Measurements from ENCODE around the gene PDZRN3. TPM values are rescaled to one million over a fixed set of nuclear protein-coding genes. Genes with fewer than 3 reads are reported as not detected.

The PDZRN3 gene
- total RNA-seq, 1 experiment from 2014 or later, result 1.4 TPM

DNA sequence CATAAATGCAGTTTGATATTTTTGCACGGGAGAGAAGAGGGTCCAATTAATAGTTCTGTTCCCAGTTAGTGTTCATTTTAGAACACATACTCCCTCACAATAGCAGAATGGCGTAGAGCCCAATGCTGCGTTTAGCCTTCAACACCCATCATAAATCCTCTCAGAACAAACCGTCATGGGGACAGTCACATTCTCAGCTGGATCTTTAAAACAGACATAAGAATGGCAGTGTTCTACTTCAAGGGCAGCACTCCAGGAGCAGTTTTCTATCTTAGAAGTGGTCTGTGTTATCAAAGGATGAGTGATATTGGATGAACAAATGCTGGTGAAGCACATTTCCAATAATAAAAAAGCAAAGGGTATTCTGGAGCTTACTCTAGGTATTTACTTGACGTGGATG, 230.5 kb downstream of the PDZRN3 start:
- in situ Hi-C loops (cut with HindIII; ENCODE audit: low pct_unique_long_range_greater_than_20kb, low sequenced_read_pairs), result no loop called here
- no peak for DNase-seq (ENCODE audit: low read depth)

DNA sequence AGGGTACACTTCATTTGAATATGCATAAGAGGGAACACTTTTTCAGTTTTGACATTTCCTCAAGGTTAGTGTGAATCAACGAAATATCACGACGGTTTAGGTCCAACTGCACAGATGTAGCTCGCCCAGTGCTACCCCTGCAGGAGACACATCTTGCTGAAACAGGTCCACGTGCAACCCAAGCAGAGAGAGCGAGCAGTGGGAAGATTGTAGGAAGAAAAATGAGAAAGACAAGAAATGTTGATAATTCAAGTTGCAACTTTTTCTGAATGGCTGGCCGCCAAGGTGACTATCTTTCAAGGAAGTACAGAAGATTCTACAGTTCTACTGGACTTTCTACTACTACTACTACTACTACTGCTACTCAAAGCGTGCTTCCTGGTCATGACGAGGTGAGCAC, 231.7 kb downstream of the PDZRN3 start:
- in situ Hi-C loops (cut with HindIII; ENCODE audit: low pct_unique_long_range_greater_than_20kb, low sequenced_read_pairs), result no loop called here
- no peak for DNase-seq (ENCODE audit: low read depth)

GRCh38 chr3:73391984-73392383, 232.8 kb downstream of the PDZRN3 start:
- no peak for DNase-seq (ENCODE audit: low read depth)
- in situ Hi-C loops (cut with HindIII; ENCODE audit: low pct_unique_long_range_greater_than_20kb, low sequenced_read_pairs), result no loop called here

DNA sequence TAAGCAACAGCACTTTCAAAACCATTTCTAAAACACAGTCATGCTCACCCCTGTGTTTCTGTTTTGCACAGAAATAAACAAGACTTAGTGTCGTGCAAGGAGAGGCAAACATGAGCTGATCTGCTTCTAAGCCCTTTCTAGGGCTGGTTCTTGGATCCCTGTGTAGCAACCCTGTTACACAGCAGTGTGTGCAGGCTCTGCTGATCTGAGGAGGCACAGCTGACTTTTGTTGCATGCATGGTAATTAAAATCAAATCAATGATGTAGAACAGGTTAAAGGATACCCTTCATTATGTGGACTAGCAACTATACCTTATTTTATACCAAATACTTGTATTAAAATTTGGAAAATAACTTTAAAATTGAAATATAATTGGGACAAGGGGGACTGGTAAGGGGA, 234.8 kb downstream of the PDZRN3 start:
- DNase-seq (ENCODE audit: low read depth), result no peak
- in situ Hi-C loops (cut with HindIII; ENCODE audit: low pct_unique_long_range_greater_than_20kb, low sequenced_read_pairs), result no loop called here

GRCh38 chr3:73389117-73389813, 235.5 kb downstream of the PDZRN3 start:
- in situ Hi-C loops (cut with HindIII; ENCODE audit: low pct_unique_long_range_greater_than_20kb, low sequenced_read_pairs), result no loop called here
- DNase-seq (ENCODE audit: low read depth), result no peak

DNA sequence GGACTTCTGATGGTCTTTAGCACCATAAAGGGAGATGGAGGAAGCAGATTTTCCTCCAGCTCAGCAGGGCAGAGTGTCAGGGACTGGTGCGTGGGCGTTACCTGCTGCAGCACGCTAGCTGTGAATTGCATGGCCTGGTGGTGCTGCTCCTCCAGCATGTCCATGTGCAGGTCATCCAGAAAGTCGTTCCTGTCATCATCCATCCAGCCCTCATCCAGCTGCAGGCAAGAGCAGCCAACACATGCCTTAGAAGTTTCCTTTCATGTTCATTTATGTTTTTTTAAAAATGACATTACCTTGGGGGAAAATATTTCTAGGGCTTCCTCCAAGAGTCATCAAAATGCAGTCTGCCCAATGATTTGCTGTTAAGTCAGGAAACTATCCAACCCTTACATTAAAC, 239.2 kb downstream of the PDZRN3 start:
- in situ Hi-C loops (cut with HindIII; ENCODE audit: low pct_unique_long_range_greater_than_20kb, low sequenced_read_pairs), result no loop called here
- no peak for DNase-seq (ENCODE audit: low read depth)

- in situ Hi-C loops (cut with HindIII; ENCODE audit: low pct_unique_long_range_greater_than_20kb, low sequenced_read_pairs), result no loop called here
- DNase-seq (ENCODE audit: low read depth), result no peak
Measured at GRCh38 chr3:73384091-73384906, 240.4 kb downstream of the PDZRN3 start.

DNA sequence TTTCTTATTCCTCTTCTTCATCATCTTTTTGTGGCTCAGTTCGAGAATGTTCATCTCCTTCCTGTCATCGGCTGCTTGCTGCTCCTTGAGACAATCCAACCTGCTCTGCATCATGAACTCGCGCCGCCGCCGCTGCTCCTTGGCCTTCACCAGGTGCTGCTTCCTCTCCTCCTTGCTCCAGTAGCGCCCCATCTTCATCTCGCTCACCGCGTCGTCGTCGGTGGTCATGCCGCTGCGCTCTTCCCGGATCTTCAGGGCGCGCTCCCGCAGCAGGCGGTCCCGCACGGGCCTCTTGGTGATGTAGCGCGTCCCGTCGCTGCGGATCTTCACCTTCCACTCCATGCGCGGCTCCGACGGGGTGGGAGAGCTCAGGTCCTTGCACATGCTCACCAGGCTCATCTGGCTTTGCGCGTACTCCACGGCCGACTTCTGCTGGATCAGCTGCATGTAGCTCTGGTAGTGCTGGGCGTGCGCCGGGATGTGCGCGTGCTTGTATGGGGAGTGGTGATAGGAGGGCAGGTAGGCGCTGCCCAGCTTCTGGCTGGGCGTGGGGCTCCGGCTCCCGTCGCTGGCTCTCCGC, 241.2 kb downstream of the PDZRN3 start:
- no peak for DNase-seq (ENCODE audit: low read depth)
- in situ Hi-C loops (cut with HindIII; ENCODE audit: low pct_unique_long_range_greater_than_20kb, low sequenced_read_pairs), result no loop called here

DNA sequence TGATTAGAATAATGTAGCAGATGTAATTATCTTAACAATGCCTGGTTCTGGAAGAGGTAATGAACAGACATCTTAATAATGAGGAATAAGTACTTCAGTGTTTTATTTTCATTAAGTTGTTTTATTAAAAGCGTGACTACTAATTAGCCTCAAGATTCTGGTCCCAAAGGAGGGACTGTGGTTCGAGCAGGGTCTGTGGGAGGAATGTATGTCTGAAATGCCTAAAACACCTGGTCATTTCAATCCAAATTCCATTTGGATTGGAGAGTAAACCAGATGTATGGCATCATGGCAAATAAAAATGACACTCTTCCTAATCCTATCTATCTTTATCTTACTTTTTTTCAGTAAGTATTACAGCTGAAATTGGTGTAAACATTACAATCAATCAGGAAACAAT, 243.2 kb downstream of the PDZRN3 start:
- in situ Hi-C loops (cut with HindIII; ENCODE audit: low pct_unique_long_range_greater_than_20kb, low sequenced_read_pairs), result no loop called here

DNA sequence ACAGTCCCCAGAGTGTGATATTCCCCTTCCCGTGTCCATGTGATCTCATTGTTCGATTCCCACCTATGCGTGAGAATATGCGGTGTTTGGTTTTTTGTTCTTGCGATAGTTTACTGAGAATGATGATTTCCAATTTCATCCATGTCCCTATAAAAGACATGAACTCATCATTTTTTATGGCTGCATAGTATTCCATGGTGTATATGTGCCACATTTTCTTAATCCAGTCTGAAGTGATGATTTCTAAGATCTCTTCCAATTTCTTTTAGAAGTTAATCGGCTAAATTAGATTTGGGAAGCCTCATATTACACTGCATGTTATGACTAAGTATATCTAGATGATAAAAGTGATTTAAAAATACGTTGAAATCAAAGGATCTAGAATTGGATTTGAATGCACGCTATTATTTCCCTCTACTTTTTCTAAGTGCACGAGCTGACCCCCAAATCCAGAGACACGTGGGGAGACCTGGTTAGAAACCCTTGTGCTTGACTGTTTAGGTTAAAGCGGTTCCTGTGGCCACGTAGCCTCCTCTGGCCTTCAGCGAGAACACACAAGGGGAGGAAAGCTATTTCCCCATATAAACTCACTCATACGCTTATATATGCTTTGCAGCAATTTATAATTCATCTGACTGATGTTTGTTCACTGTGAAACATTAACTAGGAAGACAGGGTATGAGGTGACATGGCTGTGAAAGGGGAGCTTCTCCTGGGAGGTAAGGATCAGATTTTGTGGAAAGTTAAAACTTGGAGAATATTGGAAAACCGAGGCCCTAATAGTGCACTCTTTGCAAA, 243.8 kb downstream of the PDZRN3 start:
- DNase-seq (ENCODE audit: low read depth), result no peak
- in situ Hi-C loops (cut with HindIII; ENCODE audit: low pct_unique_long_range_greater_than_20kb, low sequenced_read_pairs), result no loop called here

More for the DNA sequence above, 243.2 kb downstream of the PDZRN3 start:
- no peak for DNase-seq (ENCODE audit: low read depth)

- DNase-seq (ENCODE audit: low read depth), result no peak
- in situ Hi-C loops (cut with HindIII; ENCODE audit: low pct_unique_long_range_greater_than_20kb, low sequenced_read_pairs), result no loop called here
Measured at GRCh38 chr3:73379465-73379864, 245.3 kb downstream of the PDZRN3 start.

DNA sequence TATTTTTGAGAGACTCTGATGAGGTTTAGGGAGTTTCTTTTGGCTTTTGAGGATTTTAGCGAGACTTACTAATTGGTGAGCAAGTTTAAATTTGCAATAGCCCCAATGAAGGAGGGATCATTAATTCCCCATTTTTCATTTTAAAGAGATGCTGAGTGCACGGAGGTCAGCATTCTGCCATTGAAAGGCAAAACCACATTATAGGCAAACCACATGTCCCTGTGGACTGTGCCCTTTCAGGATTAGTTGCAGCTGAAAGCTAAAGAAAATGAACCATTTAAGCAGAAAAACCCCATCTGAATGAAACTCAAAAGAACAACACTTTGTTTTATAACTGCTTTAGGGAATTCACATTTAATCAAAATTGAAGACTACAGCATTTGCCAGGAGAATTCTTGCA, 246.5 kb downstream of the PDZRN3 start:
- DNase-seq (ENCODE audit: low read depth), result no peak
- in situ Hi-C loops (cut with HindIII; ENCODE audit: low pct_unique_long_range_greater_than_20kb, low sequenced_read_pairs), result no loop called here

DNA sequence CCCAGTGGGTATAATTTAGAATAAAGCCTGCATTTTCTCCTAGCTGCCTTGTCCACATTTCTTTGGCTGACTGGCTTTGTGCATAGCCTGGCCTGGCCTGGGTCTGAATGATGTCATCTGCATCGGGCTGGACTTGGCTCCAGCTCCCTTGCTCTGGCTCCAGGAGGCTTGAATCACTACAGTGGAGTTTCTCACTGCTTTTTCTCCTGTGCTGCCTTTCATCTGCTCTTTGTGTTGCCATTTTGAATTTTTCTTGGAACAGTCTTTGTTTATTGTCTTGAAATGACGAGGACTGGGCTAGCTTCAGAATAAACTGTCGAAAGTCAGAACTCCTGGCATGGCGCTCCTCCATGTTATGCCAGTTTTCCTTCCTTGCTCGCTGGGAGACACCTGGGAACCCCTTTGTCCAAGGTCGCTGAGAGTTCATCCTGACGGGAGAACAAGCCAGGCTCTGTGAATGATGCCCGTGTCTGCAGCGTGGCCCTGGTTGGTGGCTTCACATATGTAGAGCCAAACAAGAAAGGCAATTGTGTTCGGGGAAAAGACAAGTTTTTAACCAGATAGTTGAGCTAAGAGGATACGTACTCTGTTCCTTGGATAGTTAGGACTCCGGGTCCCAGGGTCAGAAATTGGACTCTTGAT, 258.9 kb downstream of the PDZRN3 start:
- in situ Hi-C loops (cut with HindIII; ENCODE audit: low pct_unique_long_range_greater_than_20kb, low sequenced_read_pairs), result no loop called here

GRCh38 chr3:73364517-73364916, 260.2 kb downstream of the PDZRN3 start:
- in situ Hi-C loops (cut with HindIII; ENCODE audit: low pct_unique_long_range_greater_than_20kb, low sequenced_read_pairs), result no loop called here
- DNase-seq (ENCODE audit: low read depth), result no peak

More for the DNA sequence above, 258.9 kb downstream of the PDZRN3 start:
- no peak for DNase-seq (ENCODE audit: low read depth)

- DNase-seq (ENCODE audit: low read depth), result no peak
- in situ Hi-C loops (cut with HindIII; ENCODE audit: low pct_unique_long_range_greater_than_20kb, low sequenced_read_pairs), result no loop called here
Measured at GRCh38 chr3:73363093-73363492, 261.6 kb downstream of the PDZRN3 start.

DNA sequence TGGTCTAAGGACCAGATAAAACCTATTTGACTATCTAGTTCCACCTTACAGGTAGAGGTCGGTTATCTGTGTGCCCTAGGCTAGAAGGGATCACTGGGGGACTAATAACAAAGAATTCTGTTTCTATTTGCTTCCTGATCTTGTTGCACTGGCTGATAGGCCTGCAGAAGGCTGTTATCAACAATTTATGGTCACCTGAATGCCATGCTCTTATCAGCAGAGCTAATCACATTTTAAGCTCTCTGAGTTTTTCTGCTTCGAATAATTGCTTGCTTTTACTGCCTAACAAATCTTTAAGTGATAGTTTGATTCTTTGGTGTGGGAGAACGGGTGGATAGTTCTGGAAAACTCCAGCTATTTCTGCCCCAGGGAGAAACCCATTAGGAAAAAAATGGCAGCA, 263.1 kb downstream of the PDZRN3 start:
- in situ Hi-C loops (cut with HindIII; ENCODE audit: low pct_unique_long_range_greater_than_20kb, low sequenced_read_pairs), result no loop called here
- DNase-seq (ENCODE audit: low read depth), result no peak

DNA sequence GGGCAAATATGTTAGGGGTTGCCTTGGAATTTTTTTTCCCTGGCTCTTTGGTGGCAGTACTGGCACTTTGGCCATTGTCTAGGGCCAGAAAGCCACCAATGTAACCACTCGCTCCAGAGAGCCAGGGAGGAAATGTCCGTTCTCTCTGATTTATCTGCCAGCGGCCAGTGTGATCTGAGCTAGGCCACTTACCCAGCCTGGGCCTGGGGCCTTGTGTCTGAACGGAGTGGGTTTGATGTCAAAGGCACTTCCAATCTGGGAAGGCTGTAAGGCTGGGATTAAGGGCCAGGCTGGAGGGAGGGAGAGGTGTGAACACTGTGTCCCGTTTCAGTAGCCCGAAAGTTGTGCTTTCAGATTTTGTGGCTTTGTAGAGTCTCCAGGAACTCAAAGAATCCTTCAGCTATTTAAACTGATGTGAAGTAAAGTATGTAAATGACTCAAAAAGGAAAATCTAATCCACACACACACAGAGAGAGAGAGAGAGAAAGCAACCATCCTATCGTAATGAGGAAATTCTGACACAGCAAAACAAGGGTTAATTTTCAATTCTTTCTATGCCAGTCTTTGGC, 271.0 kb downstream of the PDZRN3 start:
- DNase-seq (ENCODE audit: low read depth), result no peak
- in situ Hi-C loops (cut with HindIII; ENCODE audit: low pct_unique_long_range_greater_than_20kb, low sequenced_read_pairs), result no loop called here

Measured in Caki2 (cell line).